Measurements from ENCODE around the gene GPR15LG.
"Not testable (repeated sequence)": the region's sequence is repeated elsewhere in the genome, so short reads cannot be mapped to it uniquely, and the experiment has no call there.

GPR15LG gene

GRCh38 chr10:84176836-84177474 lies 3.4 kb downstream of the GPR15LG start:
- no peak overlapping the region for H3K4me3 ChIP-seq (ENCODE audit: insufficient read depth, low read depth, low read length, poor library complexity, severe bottlenecking)
- no peak for DNase-seq
- peaks cover 12% of the 10 kb centered on the region for H3K4me1 ChIP-seq (ENCODE audit: control insufficient read depth, insufficient read depth, low read length, poor library complexity, severe bottlenecking)
- peak overlapping the region; percentile 11 for H3K27ac ChIP-seq (ENCODE audit: insufficient read depth, low read length, poor library complexity, severe bottlenecking)
- no peaks in the 10 kb centered on the region for H3K9me3 ChIP-seq (ENCODE audit: control insufficient read depth, low read length)
- H3K36me3 ChIP-seq (ENCODE audit: control insufficient read depth, insufficient read depth, low read length) = no peaks in the 10 kb centered on the region
- no peaks in the 10 kb centered on the region for H3K27me3 ChIP-seq (replicated peaks; ENCODE audit: control insufficient read depth, insufficient read depth, low read length, poor library complexity, severe bottlenecking)

GRCh38 chr10:84177541-84178141 lies 4.0 kb downstream of the GPR15LG start:
- no peaks in the 10 kb centered on the region for H3K36me3 ChIP-seq (ENCODE audit: control insufficient read depth, insufficient read depth, low read length)
- H3K27ac ChIP-seq (ENCODE audit: insufficient read depth, low read length, poor library complexity, severe bottlenecking) = no peak overlapping the region
- H3K4me1 ChIP-seq (ENCODE audit: control insufficient read depth, insufficient read depth, low read length, poor library complexity, severe bottlenecking) = peaks cover 12% of the 10 kb centered on the region
- H3K27me3 ChIP-seq (replicated peaks; ENCODE audit: control insufficient read depth, insufficient read depth, low read length, poor library complexity, severe bottlenecking) = no peaks in the 10 kb centered on the region
- no peak for DNase-seq
- H3K9me3 ChIP-seq (ENCODE audit: control insufficient read depth, low read length) = no peaks in the 10 kb centered on the region
- H3K4me3 ChIP-seq (ENCODE audit: insufficient read depth, low read depth, low read length, poor library complexity, severe bottlenecking) = no peak overlapping the region

GRCh38 chr10:84178160-84178609 lies 4.6 kb downstream of the GPR15LG start:
- Histone ChIP-seq H3K36me3 (ENCODE audit: control insufficient read depth, insufficient read depth, low read length) (no peaks in the 10 kb centered on the region), H3K27ac (ENCODE audit: insufficient read depth, low read length, poor library complexity, severe bottlenecking) (no peak overlapping the region), H3K27me3 (replicated peaks; ENCODE audit: control insufficient read depth, insufficient read depth, low read length, poor library complexity, severe bottlenecking) (no peaks in the 10 kb centered on the region), H3K9me3 (ENCODE audit: control insufficient read depth, low read length) (no peaks in the 10 kb centered on the region), H3K4me1 (ENCODE audit: control insufficient read depth, insufficient read depth, low read length, poor library complexity, severe bottlenecking) (peaks cover 12% of the 10 kb centered on the region), H3K4me3 (ENCODE audit: insufficient read depth, low read depth, low read length, poor library complexity, severe bottlenecking) (no peak overlapping the region)
- DNase-seq = no peak

- Histone ChIP-seq H3K4me3 (ENCODE audit: insufficient read depth, low read depth, low read length, poor library complexity, severe bottlenecking) (no peak overlapping the region), H3K27ac (ENCODE audit: insufficient read depth, low read length, poor library complexity, severe bottlenecking) (no peak overlapping the region), H3K27me3 (replicated peaks; ENCODE audit: control insufficient read depth, insufficient read depth, low read length, poor library complexity, severe bottlenecking) (no peaks in the 10 kb centered on the region), H3K4me1 (ENCODE audit: control insufficient read depth, insufficient read depth, low read length, poor library complexity, severe bottlenecking) (peaks cover 12% of the 10 kb centered on the region), H3K36me3 (ENCODE audit: control insufficient read depth, insufficient read depth, low read length) (no peaks in the 10 kb centered on the region), H3K9me3 (ENCODE audit: control insufficient read depth, low read length) (no peaks in the 10 kb centered on the region)
- DNase-seq = no peak
Observed at GRCh38 chr10:84179059-84179710, 5.6 kb downstream of the GPR15LG start.

- H3K27ac ChIP-seq (ENCODE audit: insufficient read depth, low read length, poor library complexity, severe bottlenecking); H3K4me3 ChIP-seq (ENCODE audit: insufficient read depth, low read depth, low read length, poor library complexity, severe bottlenecking); H3K9me3 ChIP-seq (ENCODE audit: control insufficient read depth, low read length); DNase-seq; H3K27me3 ChIP-seq (replicated peaks; ENCODE audit: control insufficient read depth, insufficient read depth, low read length, poor library complexity, severe bottlenecking); H3K36me3 ChIP-seq (ENCODE audit: control insufficient read depth, insufficient read depth, low read length): not testable (repeated sequence)
- H3K4me1 ChIP-seq (ENCODE audit: control insufficient read depth, insufficient read depth, low read length, poor library complexity, severe bottlenecking) = peaks cover 12% of the 10 kb centered on the region
Observed at GRCh38 chr10:84180386-84180785, 6.8 kb downstream of the GPR15LG start.

- H3K27me3 ChIP-seq (replicated peaks; ENCODE audit: control insufficient read depth, insufficient read depth, low read length, poor library complexity, severe bottlenecking) = no peaks in the 10 kb centered on the region
- H3K36me3 ChIP-seq (ENCODE audit: control insufficient read depth, insufficient read depth, low read length) = no peaks in the 10 kb centered on the region
- DNase-seq = no peak
- peaks cover 12% of the 10 kb centered on the region for H3K4me1 ChIP-seq (ENCODE audit: control insufficient read depth, insufficient read depth, low read length, poor library complexity, severe bottlenecking)
- no peak overlapping the region for H3K27ac ChIP-seq (ENCODE audit: insufficient read depth, low read length, poor library complexity, severe bottlenecking)
- no peaks in the 10 kb centered on the region for H3K9me3 ChIP-seq (ENCODE audit: control insufficient read depth, low read length)
- no peak overlapping the region for H3K4me3 ChIP-seq (ENCODE audit: insufficient read depth, low read depth, low read length, poor library complexity, severe bottlenecking)
Observed at GRCh38 chr10:84181631-84182030, 8.0 kb downstream of the GPR15LG start.

- H3K4me3 ChIP-seq (ENCODE audit: insufficient read depth, low read depth, low read length, poor library complexity, severe bottlenecking) = no peak overlapping the region
- no peaks in the 10 kb centered on the region for H3K27me3 ChIP-seq (replicated peaks; ENCODE audit: control insufficient read depth, insufficient read depth, low read length, poor library complexity, severe bottlenecking)
- H3K27ac ChIP-seq (ENCODE audit: insufficient read depth, low read length, poor library complexity, severe bottlenecking) = no peak overlapping the region
- H3K9me3 ChIP-seq (ENCODE audit: control insufficient read depth, low read length) = no peaks in the 10 kb centered on the region
- H3K36me3 ChIP-seq (ENCODE audit: control insufficient read depth, insufficient read depth, low read length) = no peaks in the 10 kb centered on the region
- no peak for DNase-seq
- no peaks in the 10 kb centered on the region for H3K4me1 ChIP-seq (ENCODE audit: control insufficient read depth, insufficient read depth, low read length, poor library complexity, severe bottlenecking)
Observed at GRCh38 chr10:84184517-84184916, 10.9 kb downstream of the GPR15LG start.

- H3K4me1 ChIP-seq (ENCODE audit: control insufficient read depth, insufficient read depth, low read length, poor library complexity, severe bottlenecking) = no peaks in the 10 kb centered on the region
- no peak for DNase-seq
- no peaks in the 10 kb centered on the region for H3K27me3 ChIP-seq (replicated peaks; ENCODE audit: control insufficient read depth, insufficient read depth, low read length, poor library complexity, severe bottlenecking)
- no peaks in the 10 kb centered on the region for H3K36me3 ChIP-seq (ENCODE audit: control insufficient read depth, insufficient read depth, low read length)
- H3K27ac ChIP-seq (ENCODE audit: insufficient read depth, low read length, poor library complexity, severe bottlenecking) = no peak overlapping the region
- H3K9me3 ChIP-seq (ENCODE audit: control insufficient read depth, low read length) = no peaks in the 10 kb centered on the region
- no peak overlapping the region for H3K4me3 ChIP-seq (ENCODE audit: insufficient read depth, low read depth, low read length, poor library complexity, severe bottlenecking)
Observed at GRCh38 chr10:84185526-84186175, 12.1 kb downstream of the GPR15LG start.

- H3K27me3 ChIP-seq (replicated peaks; ENCODE audit: control insufficient read depth, insufficient read depth, low read length, poor library complexity, severe bottlenecking) = peaks cover under 1% of the 10 kb centered on the region
- H3K9me3 ChIP-seq (ENCODE audit: control insufficient read depth, low read length) = no peaks in the 10 kb centered on the region
- H3K36me3 ChIP-seq (ENCODE audit: control insufficient read depth, insufficient read depth, low read length) = no peaks in the 10 kb centered on the region
- DNase-seq = no peak
- H3K4me1 ChIP-seq (ENCODE audit: control insufficient read depth, insufficient read depth, low read length, poor library complexity, severe bottlenecking) = no peaks in the 10 kb centered on the region
- no peak overlapping the region for H3K4me3 ChIP-seq (ENCODE audit: insufficient read depth, low read depth, low read length, poor library complexity, severe bottlenecking)
- no peak overlapping the region for H3K27ac ChIP-seq (ENCODE audit: insufficient read depth, low read length, poor library complexity, severe bottlenecking)
Observed at GRCh38 chr10:84188815-84189214, 15.2 kb downstream of the GPR15LG start.

GRCh38 chr10:84190621-84191020 lies 17.0 kb downstream of the GPR15LG start:
- no peaks in the 10 kb centered on the region for H3K36me3 ChIP-seq (ENCODE audit: control insufficient read depth, insufficient read depth, low read length)
- no peaks in the 10 kb centered on the region for H3K9me3 ChIP-seq (ENCODE audit: control insufficient read depth, low read length)
- H3K27me3 ChIP-seq (replicated peaks; ENCODE audit: control insufficient read depth, insufficient read depth, low read length, poor library complexity, severe bottlenecking) = peaks cover 16% of the 10 kb centered on the region
- H3K4me3 ChIP-seq (ENCODE audit: insufficient read depth, low read depth, low read length, poor library complexity, severe bottlenecking) = no peak overlapping the region
- no peak for DNase-seq
- H3K27ac ChIP-seq (ENCODE audit: insufficient read depth, low read length, poor library complexity, severe bottlenecking) = no peak overlapping the region
- H3K4me1 ChIP-seq (ENCODE audit: control insufficient read depth, insufficient read depth, low read length, poor library complexity, severe bottlenecking) = peaks cover 5% of the 10 kb centered on the region

All from effector memory CD4-positive, alpha-beta T cell (primary cell).